CD4-positive, alpha-beta T cell (primary cell): ENCODE results near the gene PCDHA4. TPM values are rescaled to one million over a fixed set of nuclear protein-coding genes. Genes with fewer than 3 reads are reported as not detected.

Experiments used
- ATAC-seq: fragments of 200-7000 bp; cut with Tn5 transposase; one replicate; pipeline ENCODE4 v1.10.0; 2022; ENCODE audit warnings: mild to moderate bottlenecking; ENCODE audit not compliant: poor library complexity
- CTCF ChIA-PET: fragments of 350-600 bp; sonication (Branson Sonifier 250); formaldehyde crosslinking; loops from one replicate; lab custom pipeline; 2021; ENCODE audit warnings: antibody characterized with exemption, inconsistent platforms; lab: Charles Lee
- POLR2A ChIA-PET: fragments of 350-600 bp; sonication (Branson Sonifier 250); formaldehyde crosslinking; loops from one replicate; lab custom pipeline; 2021; ENCODE audit warnings: antibody characterized with exemption, inconsistent platforms; lab: Charles Lee
- DNase-seq, 14 experiments: peaks; one replicate each; pipeline ENCODE4 v3.0.0-alpha.2; 2013 to 2020; ENCODE audit warnings: mixed read lengths in 2 of 14
- H3K27ac ChIP-seq, 2 donors: one replicate each; pipeline versions ENCODE4 v1.5.1 to v1.7.0; 2013; ENCODE audit warnings: low read length in 2 of 2, low read depth in 1 of 2, mild to moderate bottlenecking in 1 of 2
- H3K27me3 ChIP-seq, 2 experiments: 1 replicate in 1 of 2; 2 replicates in 1 of 2; pipeline versions ENCODE4 v1.6.1 to v1.7.0; 2013; ENCODE audit warnings: low read length in 2 of 2, control low read depth in 1 of 2, mild to moderate bottlenecking in 1 of 2, moderate library complexity in 1 of 2; ENCODE audit not compliant: insufficient read depth in 2 of 2, control insufficient read depth in 1 of 2
- H3K36me3 ChIP-seq: one replicate; pipeline ENCODE4 v1.6.1; 2013; ENCODE audit warnings: low read length, control low read depth; ENCODE audit not compliant: insufficient read depth
- H3K4me1 ChIP-seq: one replicate; pipeline ENCODE4 v1.6.1; 2013; ENCODE audit warnings: low read length, control low read depth; ENCODE audit not compliant: insufficient read depth
- H3K4me3 ChIP-seq: one replicate; pipeline ENCODE4 v1.5.1; 2013; ENCODE audit warnings: mild to moderate bottlenecking, low read length, moderate library complexity
- H3K9me3 ChIP-seq, 2 experiments: 1 replicate in 1 of 2; 2 replicates in 1 of 2; pipeline versions ENCODE4 v1.6.1 to v1.7.0; 2013; ENCODE audit warnings: low read length in 2 of 2, mild to moderate bottlenecking in 2 of 2, control low read depth in 1 of 2, moderate library complexity in 1 of 2; ENCODE audit not compliant: control insufficient read depth in 1 of 2, insufficient read depth in 1 of 2
- H3K27ac Mint-ChIP-seq: one replicate; pipeline ENCODE4 v1.8.0; 2020; ENCODE audit warnings: mixed read lengths
- H3K27me3 Mint-ChIP-seq: one replicate; pipeline ENCODE4 v1.8.0; 2021; ENCODE audit warnings: mixed read lengths
- H3K36me3 Mint-ChIP-seq: one replicate; pipeline ENCODE4 v1.8.0; 2021; ENCODE audit warnings: low read depth, mixed read lengths
- H3K4me1 Mint-ChIP-seq: one replicate; pipeline ENCODE4 v1.8.0; 2021; ENCODE audit warnings: low read depth, mixed read lengths
- H3K4me3 Mint-ChIP-seq: one replicate; pipeline ENCODE4 v1.8.0; 2020; ENCODE audit warnings: mild to moderate bottlenecking, mixed read lengths
- H3K9me3 Mint-ChIP-seq: one replicate; pipeline ENCODE4 v1.8.0; 2020; ENCODE audit warnings: mixed read lengths
- intact Hi-C, 2 experiments: fragments of 100-400 bp; cut with DNase I in 1 of 2; cut with micrococcal nuclease in 1 of 2; formaldehyde crosslinking; loops; one replicate each; pipeline versions ENCODE4 v1.15.1 to v1.9.0; 2023 to 2025; cut with DNase I, micrococcal nuclease
- total RNA-seq, 174 experiments: library from RNA in 2 of 174; stranded (reverse) in 2 of 174; gene quantifications; one replicate each; pipeline ENCODE4 v1.2.3 and lab custom pipeline; 2021 to 2026
- TF ChIP-seq, protein P1 (sequence below): fragments of 200-600 bp; IDR thresholded peaks from one replicate; pipeline ENCODE4 v1.8.0; 2022; ENCODE audit warnings: antibody characterized with exemption, mild to moderate bottlenecking

Gene PCDHA4
- total RNA-seq, 2 experiments from 2014 or later: not detected

DNA sequence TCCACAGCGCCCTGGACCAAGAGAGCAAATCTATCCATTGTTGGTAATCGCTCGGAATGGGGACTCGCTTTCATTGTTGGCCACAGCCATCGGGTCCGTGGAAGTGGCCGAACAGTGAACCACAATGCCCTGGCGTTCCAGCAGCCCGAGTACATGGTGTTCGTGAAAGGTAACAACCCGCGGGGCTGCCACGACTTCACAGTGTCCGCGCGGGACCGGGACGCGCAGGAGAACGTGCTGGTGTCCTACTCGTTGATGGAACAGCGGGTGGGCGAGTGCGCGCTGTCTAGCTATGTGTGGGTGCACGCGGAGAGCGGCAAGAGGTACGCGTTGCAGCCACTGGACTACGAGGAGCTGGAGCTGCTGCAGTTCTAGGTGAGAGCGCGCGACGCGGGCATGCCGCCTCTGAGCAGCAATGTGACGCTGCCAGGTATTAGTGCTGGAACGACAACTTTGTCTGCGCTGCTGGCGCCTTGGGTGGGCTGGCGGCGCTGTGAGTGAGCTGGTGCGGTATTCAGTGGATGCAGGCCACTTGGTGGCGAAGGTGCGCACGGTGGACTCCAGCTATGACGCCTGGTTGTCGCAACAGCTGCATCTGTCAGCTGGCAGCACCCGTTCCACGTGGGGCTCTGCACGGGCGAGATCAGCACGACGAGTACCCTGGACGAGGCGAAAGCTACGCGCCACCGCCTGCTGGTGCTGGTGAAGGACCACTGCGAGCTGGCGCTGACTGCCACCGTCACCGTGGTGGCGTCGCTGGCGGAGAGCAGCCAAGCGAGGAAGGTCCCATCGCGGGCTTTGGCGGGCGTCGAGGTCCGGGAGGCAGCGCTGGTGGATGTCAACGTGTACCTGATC lies 55.8 kb downstream of the PCDHA4 start:
- Histone ChIP-seq H3K27me3 (peaks cover 4 to 7% of the 10 kb centered on the region in 2 experiments), H3K27ac (no peak overlapping the region), H3K4me1 (no peaks in the 10 kb centered on the region), H3K9me3 (peaks cover 13 to 34% of the 10 kb centered on the region in 2 experiments), H3K4me3 (no peak overlapping the region), H3K36me3 (no peaks in the 10 kb centered on the region)
- H3K36me3 Mint-ChIP-seq: no peaks in the 10 kb centered on the region
- DNase-seq: no peak
- ChIA-PET POLR2A (no interaction called here), CTCF (no interaction called here)
- no peaks in the 10 kb centered on the region for H3K4me1 Mint-ChIP-seq
- no peak overlapping the region for H3K27ac Mint-ChIP-seq
- intact Hi-C loops: no loop called here
- peaks cover 4% of the 10 kb centered on the region for H3K9me3 Mint-ChIP-seq
- no peak overlapping the region for H3K4me3 Mint-ChIP-seq
- TF ChIP-seq, protein P1, sequence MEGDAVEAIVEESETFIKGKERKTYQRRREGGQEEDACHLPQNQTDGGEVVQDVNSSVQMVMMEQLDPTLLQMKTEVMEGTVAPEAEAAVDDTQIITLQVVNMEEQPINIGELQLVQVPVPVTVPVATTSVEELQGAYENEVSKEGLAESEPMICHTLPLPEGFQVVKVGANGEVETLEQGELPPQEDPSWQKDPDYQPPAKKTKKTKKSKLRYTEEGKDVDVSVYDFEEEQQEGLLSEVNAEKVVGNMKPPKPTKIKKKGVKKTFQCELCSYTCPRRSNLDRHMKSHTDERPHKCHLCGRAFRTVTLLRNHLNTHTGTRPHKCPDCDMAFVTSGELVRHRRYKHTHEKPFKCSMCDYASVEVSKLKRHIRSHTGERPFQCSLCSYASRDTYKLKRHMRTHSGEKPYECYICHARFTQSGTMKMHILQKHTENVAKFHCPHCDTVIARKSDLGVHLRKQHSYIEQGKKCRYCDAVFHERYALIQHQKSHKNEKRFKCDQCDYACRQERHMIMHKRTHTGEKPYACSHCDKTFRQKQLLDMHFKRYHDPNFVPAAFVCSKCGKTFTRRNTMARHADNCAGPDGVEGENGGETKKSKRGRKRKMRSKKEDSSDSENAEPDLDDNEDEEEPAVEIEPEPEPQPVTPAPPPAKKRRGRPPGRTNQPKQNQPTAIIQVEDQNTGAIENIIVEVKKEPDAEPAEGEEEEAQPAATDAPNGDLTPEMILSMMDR: no peak
- ATAC-seq: no peak
- peaks cover 50% of the 10 kb centered on the region for H3K27me3 Mint-ChIP-seq

Other genes with a start within 250 kb of the PCDHA4 start
- 10 to 100 TPM; 30.9 to 31.6 TPM for gene SRA1, start 249.6 kb upstream of the PCDHA4 start, total RNA-seq
- gene APBB3, start 242.5 kb upstream of the PCDHA4 start, total RNA-seq: 10 to 100 TPM; 56.6 to 61.5 TPM
- 10 to 100 TPM; 16.9 to 17.8 TPM for gene SLC35A4, start 242.2 kb upstream of the PCDHA4 start, total RNA-seq
- 1 to 10 TPM; 1.7 to 2.1 TPM for gene CD14, start 173.9 kb upstream of the PCDHA4 start, total RNA-seq
- gene TMCO6, start 167.6 kb upstream of the PCDHA4 start, total RNA-seq: 10 to 100 TPM; 20.9 to 21.1 TPM
- gene NDUFA2, start 159.4 kb upstream of the PCDHA4 start, total RNA-seq: 10 to 100 TPM; 45.5 to 52.4 TPM
- 100 to 1,000 TPM; 194 to 207 TPM for gene IK, start 159.2 kb upstream of the PCDHA4 start, total RNA-seq
- 10 to 100 TPM; 40.1 to 42.9 TPM for gene WDR55, start 142.2 kb upstream of the PCDHA4 start, total RNA-seq
- gene DND1, start 133.5 kb upstream of the PCDHA4 start, total RNA-seq: 1 to 10 TPM; 1.9 to 2.1 TPM
- 10 to 100 TPM; 53.5 to 54.1 TPM for gene HARS1, start 115.7 kb upstream of the PCDHA4 start, total RNA-seq
- 10 to 100 TPM; 38.1 to 38.3 TPM for gene HARS2, start 115.6 kb upstream of the PCDHA4 start, total RNA-seq
- 10 to 100 TPM; 29.0 to 32.3 TPM for gene ZMAT2, start 106.6 kb upstream of the PCDHA4 start, total RNA-seq
- gene PCDHA1, start 20.9 kb upstream of the PCDHA4 start, total RNA-seq: not detected
- not detected for gene PCDHA2, start 12.2 kb upstream of the PCDHA4 start, total RNA-seq
- not detected for gene PCDHA3, start 6.0 kb upstream of the PCDHA4 start, total RNA-seq
- not detected for gene PCDHA5, start 14.5 kb downstream of the PCDHA4 start, total RNA-seq
- not detected for gene PCDHA6, start 20.9 kb downstream of the PCDHA4 start, total RNA-seq
- gene PCDHA7, start 27.2 kb downstream of the PCDHA4 start, total RNA-seq: not detected
- gene PCDHA8, start 34.1 kb downstream of the PCDHA4 start, total RNA-seq: not detected
- gene PCDHA9, start 41.3 kb downstream of the PCDHA4 start, total RNA-seq: not detected
- gene PCDHA10, start 48.8 kb downstream of the PCDHA4 start, total RNA-seq: not detected
- gene PCDHA11, start 61.9 kb downstream of the PCDHA4 start, total RNA-seq: not detected
- gene PCDHA12, start 68.2 kb downstream of the PCDHA4 start, total RNA-seq: not detected
- gene PCDHA13, start 75.1 kb downstream of the PCDHA4 start, total RNA-seq: not detected
- gene PCDHAC1, start 119.2 kb downstream of the PCDHA4 start, total RNA-seq: not detected
- not detected for gene PCDHAC2, start 159.4 kb downstream of the PCDHA4 start, total RNA-seq
- not detected for gene PCDHB1, start 244.3 kb downstream of the PCDHA4 start, total RNA-seq